ENCODE results near the gene H2AZ2. TPM values are rescaled to one million over a fixed set of nuclear protein-coding genes. Genes with fewer than 3 reads are reported as not detected.

H2AZ2 gene
- total RNA-seq (219 and 319 TPM in 2 replicates), polyA plus RNA-seq (178 and 294 TPM in 2 replicates)

DNA sequence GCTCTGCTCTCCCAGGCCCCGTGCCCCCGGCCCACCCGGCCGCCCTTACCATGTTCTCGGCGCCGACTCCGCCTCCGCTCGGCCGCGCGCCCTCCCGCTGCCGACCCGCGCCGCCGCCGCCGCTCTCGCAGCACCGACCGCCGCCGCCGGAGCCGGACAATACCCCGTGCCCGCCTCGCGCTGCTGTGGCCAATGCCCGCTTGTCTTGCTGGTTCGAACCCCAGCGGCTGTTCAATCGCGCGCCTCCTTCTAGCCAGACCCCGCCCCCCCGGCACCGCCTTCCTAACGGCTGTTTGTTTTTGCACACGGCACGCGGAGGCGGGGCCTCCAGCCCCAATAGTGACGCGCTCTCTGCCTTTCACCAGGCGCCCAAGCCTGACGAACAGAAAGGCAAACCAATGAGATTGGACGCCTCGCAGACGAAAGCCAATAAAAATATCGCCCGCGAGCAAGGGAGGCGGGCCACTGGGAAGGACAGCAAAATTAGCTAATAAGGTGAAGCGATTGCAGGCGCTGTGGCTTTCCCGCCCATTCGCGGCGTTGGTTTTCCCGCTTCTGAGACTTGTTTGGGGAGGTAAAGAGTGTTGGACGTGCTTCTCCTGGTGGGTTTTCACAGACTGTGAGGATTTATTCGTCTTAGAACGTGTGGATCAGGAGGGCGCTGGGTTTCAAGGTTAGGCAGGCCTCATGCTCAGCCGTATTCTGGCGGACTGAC is at the start of gene H2AZ2:
H2AZ2 (minus strand) TSS at position 168 of the 715 bp plus-strand sequence; CDS start at position 52, 116 bp downstream.
- Histone ChIP-seq H3K4me3 (peak within 1 kb of the TSS; percentile 65), H3K9me3 (ENCODE audit: low read depth) (no peaks in the 10 kb centered on the region), H3K27me3 (no peaks in the 10 kb centered on the region), H3K36me3 (no peaks in the 10 kb centered on the region), H3K27ac (peak within 1 kb of the TSS; percentile 98), H3K4me1 (ENCODE audit: low read depth) (no peaks in the 10 kb centered on the region)
- no peak for TF ChIP-seq CTCF (IDR thresholded peaks at IDR 0.05; ENCODE audit: low read depth, low read length)
- DNase-seq (ENCODE audit: low read depth in 1 of 2, low spot score in 1 of 2): peak; percentile 100

GRCh38 chr7:44897309-44897708 is 49.4 kb upstream of the H2AZ2 start:
- Histone ChIP-seq H3K4me1 (ENCODE audit: low read depth) (no peaks in the 10 kb centered on the region), H3K9me3 (ENCODE audit: low read depth) (no peaks in the 10 kb centered on the region), H3K27ac (no peak overlapping the region), H3K4me3 (no peak overlapping the region), H3K27me3 (no peaks in the 10 kb centered on the region), H3K36me3 (no peaks in the 10 kb centered on the region)
- peak in 1 of 2 donors; percentile 22 for DNase-seq (ENCODE audit: low read depth in 1 of 2, low spot score in 1 of 2)
- no peak for TF ChIP-seq CTCF (IDR thresholded peaks at IDR 0.05; ENCODE audit: low read depth, low read length)

DNA sequence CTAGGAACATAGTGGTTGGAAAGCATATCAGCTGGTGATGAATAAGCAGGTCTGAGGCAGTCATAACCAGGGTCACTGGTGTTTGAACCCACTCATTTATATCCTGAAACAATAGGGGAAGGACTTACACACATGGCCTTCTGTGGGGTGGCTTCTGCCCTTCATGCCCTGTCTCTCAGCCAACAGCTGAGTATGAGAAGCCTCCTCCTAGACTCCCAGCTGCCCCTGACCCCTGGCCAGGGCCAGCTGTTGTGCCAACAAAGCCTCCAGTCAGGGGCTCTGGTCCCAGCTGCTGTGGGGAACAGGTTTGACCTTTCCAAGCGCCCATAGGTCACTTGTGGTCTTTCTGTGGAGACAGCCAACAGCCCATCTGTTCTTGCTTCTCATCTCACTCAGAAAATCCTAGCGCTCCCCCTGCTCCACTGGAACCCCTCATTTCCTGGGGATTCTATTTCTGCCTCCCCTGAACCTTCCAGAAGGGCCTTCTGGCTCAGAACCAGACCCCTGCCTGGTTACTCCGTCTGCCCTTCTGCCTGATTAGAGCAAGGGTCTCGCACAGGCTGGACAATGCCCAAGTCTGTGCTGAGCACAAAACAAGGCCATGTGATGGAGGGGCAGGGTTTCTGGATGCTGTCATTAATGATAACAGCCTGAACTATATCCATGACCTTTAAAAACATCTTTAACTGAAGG is 47.1 kb upstream of the H2AZ2 start:
- no peak for DNase-seq (ENCODE audit: low read depth in 1 of 2, low spot score in 1 of 2)
- no peak overlapping the region for H3K4me3 ChIP-seq
- H3K27me3 ChIP-seq: no peaks in the 10 kb centered on the region
- no peaks in the 10 kb centered on the region for H3K4me1 ChIP-seq (ENCODE audit: low read depth)
- no peak for TF ChIP-seq CTCF (IDR thresholded peaks at IDR 0.05; ENCODE audit: low read depth, low read length)
- H3K27ac ChIP-seq: no peak overlapping the region
- H3K9me3 ChIP-seq (ENCODE audit: low read depth): no peaks in the 10 kb centered on the region
- no peaks in the 10 kb centered on the region for H3K36me3 ChIP-seq

DNA sequence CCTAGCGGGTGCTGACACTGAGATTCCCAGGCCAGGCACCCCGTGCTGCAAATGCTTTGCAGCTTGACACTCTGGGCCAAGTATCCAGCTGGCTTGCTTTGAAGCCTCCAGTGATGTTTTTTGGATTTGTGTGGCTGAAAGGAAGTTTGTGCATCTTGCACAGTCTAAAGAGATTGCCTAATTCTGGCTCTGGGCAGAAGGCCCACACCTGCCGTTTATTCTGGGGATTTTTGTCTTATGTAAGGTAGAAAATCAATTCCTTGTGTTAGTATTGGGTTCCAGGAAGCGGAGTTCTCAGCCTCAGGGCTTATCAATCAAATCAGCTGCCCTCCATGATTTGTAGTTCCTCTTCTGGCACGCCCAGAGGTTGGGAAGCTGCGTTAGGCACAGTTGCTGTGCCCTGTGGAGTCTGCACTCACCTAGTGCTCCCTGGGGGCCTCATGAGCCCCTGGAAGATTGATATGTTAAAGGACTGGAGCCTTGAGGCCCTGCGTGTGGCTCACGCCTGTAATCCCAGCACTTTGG is 45.9 kb upstream of the H2AZ2 start:
- no peak for DNase-seq (ENCODE audit: low read depth in 1 of 2, low spot score in 1 of 2)
- Histone ChIP-seq H3K9me3 (ENCODE audit: low read depth) (no peaks in the 10 kb centered on the region), H3K4me1 (ENCODE audit: low read depth) (no peaks in the 10 kb centered on the region), H3K27me3 (no peaks in the 10 kb centered on the region), H3K36me3 (no peaks in the 10 kb centered on the region), H3K4me3 (no peak overlapping the region), H3K27ac (no peak overlapping the region)
- TF ChIP-seq CTCF (IDR thresholded peaks at IDR 0.05; ENCODE audit: low read depth, low read length): no peak

- Histone ChIP-seq H3K9me3 (ENCODE audit: low read depth) (no peaks in the 10 kb centered on the region), H3K27me3 (no peaks in the 10 kb centered on the region), H3K36me3 (no peaks in the 10 kb centered on the region), H3K4me3 (no peak overlapping the region), H3K4me1 (ENCODE audit: low read depth) (no peaks in the 10 kb centered on the region), H3K27ac (no peak overlapping the region)
- no peak for DNase-seq (ENCODE audit: low read depth in 1 of 2, low spot score in 1 of 2)
- TF ChIP-seq CTCF (IDR thresholded peaks at IDR 0.05; ENCODE audit: low read depth, low read length): no peak
Observed at GRCh38 chr7:44891791-44892190, 43.9 kb upstream of the H2AZ2 start.
